Keratinocyte (primary cell): ENCODE results near the gene NLGN2. TPM values are rescaled to one million over a fixed set of nuclear protein-coding genes. Genes with fewer than 3 reads are reported as not detected.

Experiments
- DNase-seq: peaks from one replicate; pipeline ENCODE4 v3.0.0-alpha.2; 2011; ENCODE audit warnings: low read depth, missing footprints, low spot score
- FAIRE-seq: peaks from 2 replicates; lab custom pipeline; 2011; peaks lifted over from hg19 to GRCh38; lab: Jason Lieb, UNC
- H2AFZ ChIP-seq: 2 replicates; pipeline ENCODE4 v1.6.0; 2012; ENCODE audit warnings: low read length, control low read depth, inconsistent platforms; ENCODE audit not compliant: control insufficient read depth
- H3K27ac ChIP-seq: 2 replicates; pipeline ENCODE4 v1.5.1; 2011; ENCODE audit warnings: low read length; ENCODE audit not compliant: control insufficient read depth, insufficient read depth
- H3K27me3 ChIP-seq: 3 replicates; pipeline ENCODE4 v1.6.0; 2011; ENCODE audit warnings: low read length; ENCODE audit not compliant: control insufficient read depth, insufficient read depth; ENCODE audit errors: extremely low read depth
- H3K36me3 ChIP-seq, 2 experiments: 2 replicates in 1 of 2; 3 replicates in 1 of 2; pipeline ENCODE4 v1.5.1; 2011; ENCODE audit warnings: low read length in 2 of 2, mild to moderate bottlenecking in 1 of 2; ENCODE audit not compliant: control insufficient read depth in 2 of 2, insufficient read depth in 2 of 2; ENCODE audit errors: extremely low read depth in 1 of 2
- H3K4me1 ChIP-seq: 3 replicates; pipeline ENCODE4 v1.5.1; 2011; ENCODE audit warnings: low read length; ENCODE audit not compliant: control insufficient read depth, insufficient read depth; ENCODE audit errors: extremely low read depth
- H3K4me2 ChIP-seq: 3 replicates; pipeline ENCODE4 v1.6.0; 2011; ENCODE audit warnings: low read depth, low read length; ENCODE audit not compliant: control insufficient read depth, insufficient read depth; ENCODE audit errors: extremely low read depth
- H3K4me3 ChIP-seq, 3 experiments: fragments of 200-600 bp in 1 of 3; sonication (generic) in 1 of 3; 2 replicates in 2 of 3; 3 replicates in 1 of 3; pipeline ENCODE4 v1.5.1; 2011 to 2016; ENCODE audit warnings: low read length in 3 of 3, mild to moderate bottlenecking in 3 of 3, control low read depth in 2 of 3, inconsistent platforms in 1 of 3, low read depth in 1 of 3, mixed read lengths in 1 of 3, mixed run types in 1 of 3, moderate library complexity in 1 of 3; ENCODE audit not compliant: control insufficient read depth in 2 of 3, insufficient read depth in 2 of 3; ENCODE audit errors: extremely low read depth in 1 of 3
- H3K79me2 ChIP-seq: 2 replicates; pipeline ENCODE4 v1.6.0; 2012; ENCODE audit warnings: low read length; ENCODE audit not compliant: control insufficient read depth, insufficient read depth
- H3K9ac ChIP-seq: 3 replicates; pipeline ENCODE4 v1.6.0; 2011; ENCODE audit warnings: low read length; ENCODE audit not compliant: control insufficient read depth, insufficient read depth; ENCODE audit errors: extremely low read depth
- H3K9me1 ChIP-seq: 3 replicates; pipeline ENCODE4 v1.6.0; 2011; ENCODE audit warnings: low read length; ENCODE audit not compliant: control insufficient read depth, insufficient read depth; ENCODE audit errors: extremely low read depth
- H3K9me3 ChIP-seq: 2 replicates; pipeline ENCODE4 v1.5.1; 2012; ENCODE audit warnings: low read depth, low read length; ENCODE audit not compliant: control insufficient read depth
- H4K20me1 ChIP-seq: 3 replicates; pipeline ENCODE4 v1.6.0; 2011; ENCODE audit warnings: low read length; ENCODE audit not compliant: control insufficient read depth, insufficient read depth; ENCODE audit errors: extremely low read depth
- EZH2 ChIP-seq: IDR thresholded peaks from one replicate; pipeline ENCODE4 v1.6.1; 2012; ENCODE audit warnings: inconsistent platforms, mild to moderate bottlenecking, low read length, moderate library complexity
- dilution Hi-C: fragments of 300-500 bp; cut with MboI; formaldehyde crosslinking; loops from one replicate; pipeline ENCODE4 v1.7.0; 2020; ENCODE audit warnings: low sequenced_read_pairs; ENCODE audit not compliant: extremely low pct_ligation_motif_present
- polyA plus RNA-seq, 5 experiments: library from polyadenylated mRNA; depleted of rRNA in 3 of 5; stranded (reverse) in 3 of 5; stranded (forward) in 1 of 5; unstranded in 1 of 5; fragments of >200 nt; gene quantifications; 1 replicate in 1 of 5; 2 replicates in 3 of 5; 3 replicates in 1 of 5; pipeline versions ENCODE4 v1.2.1 to v1.2.3, GENCODE V29; 2011 to 2012; ENCODE audit warnings: missing spikeins in 2 of 5, low read depth in 1 of 5, low replicate concordance in 1 of 5
- TF ChIP-seq, protein P1 (sequence below), 3 experiments: IDR thresholded peaks in 1 of 3; conservative IDR thresholded peaks in 1 of 3; optimal IDR thresholded peaks in 1 of 3; 2 replicates in 2 of 3; 3 replicates in 1 of 3; pipeline versions ENCODE3 to v1.5.1; 2011; ENCODE audit warnings: low read length in 3 of 3, mild to moderate bottlenecking in 3 of 3, moderate library complexity in 2 of 3, control low read depth in 1 of 3, inconsistent platforms in 1 of 3; ENCODE audit not compliant: insufficient read depth in 2 of 3; ENCODE audit errors: extremely low read depth in 1 of 3

The NLGN2 gene
- polyA plus RNA-seq, 1 donor (not counting 4 experiments of a cell fraction or from before 2014, with no cell fraction given), result 2.5 TPM

DNA sequence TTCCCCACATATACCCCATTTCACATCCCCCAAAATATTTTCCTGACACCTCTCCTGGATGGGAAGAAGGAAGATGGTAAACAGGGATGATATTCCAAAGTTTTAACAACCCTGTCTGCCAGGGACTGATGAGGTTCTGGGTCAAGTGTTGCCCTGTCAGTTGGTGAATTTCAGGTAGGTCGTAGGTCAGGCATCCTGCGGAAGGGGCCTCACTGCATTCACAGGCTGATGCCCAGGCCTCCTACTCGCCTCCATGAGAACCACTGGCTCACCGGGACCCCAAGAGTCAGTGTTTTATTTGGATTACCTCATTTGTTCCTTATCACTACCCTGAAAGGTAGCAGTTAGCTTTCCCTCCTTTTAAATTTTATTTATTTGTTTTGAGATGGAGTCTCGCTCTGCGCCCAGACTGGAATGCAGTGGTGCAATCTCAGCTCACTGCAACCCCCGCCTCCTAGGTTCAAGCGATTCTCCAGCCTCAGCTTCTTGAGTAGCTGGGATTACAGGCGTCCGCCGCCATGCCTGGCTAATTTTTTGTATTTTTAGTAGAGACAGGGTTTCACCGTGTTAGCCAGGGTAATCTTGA, 61.3 kb downstream of the NLGN2 start:
- H3K4me1 ChIP-seq, result peaks cover 7% of the 10 kb centered on the region
- H3K4me3 ChIP-seq, result no peak overlapping the region
- FAIRE-seq, result no peak

More for the DNA sequence above, 61.3 kb downstream of the NLGN2 start:
- no peak for DNase-seq
- Histone ChIP-seq H4K20me1 (no peaks in the 10 kb centered on the region), H3K36me3 (peaks cover 14 to 16% of the 10 kb centered on the region in 2 experiments), H3K79me2 (peaks cover 68% of the 10 kb centered on the region), H2AFZ (no peak overlapping the region), H3K27me3 (no peaks in the 10 kb centered on the region), H3K9me1 (peaks cover 3% of the 10 kb centered on the region), H3K4me2 (no peak overlapping the region), H3K9me3 (no peaks in the 10 kb centered on the region), H3K9ac (no peak overlapping the region), H3K27ac (no peak overlapping the region)
- dilution Hi-C loops, result no loop called here
- TF ChIP-seq, protein P1, sequence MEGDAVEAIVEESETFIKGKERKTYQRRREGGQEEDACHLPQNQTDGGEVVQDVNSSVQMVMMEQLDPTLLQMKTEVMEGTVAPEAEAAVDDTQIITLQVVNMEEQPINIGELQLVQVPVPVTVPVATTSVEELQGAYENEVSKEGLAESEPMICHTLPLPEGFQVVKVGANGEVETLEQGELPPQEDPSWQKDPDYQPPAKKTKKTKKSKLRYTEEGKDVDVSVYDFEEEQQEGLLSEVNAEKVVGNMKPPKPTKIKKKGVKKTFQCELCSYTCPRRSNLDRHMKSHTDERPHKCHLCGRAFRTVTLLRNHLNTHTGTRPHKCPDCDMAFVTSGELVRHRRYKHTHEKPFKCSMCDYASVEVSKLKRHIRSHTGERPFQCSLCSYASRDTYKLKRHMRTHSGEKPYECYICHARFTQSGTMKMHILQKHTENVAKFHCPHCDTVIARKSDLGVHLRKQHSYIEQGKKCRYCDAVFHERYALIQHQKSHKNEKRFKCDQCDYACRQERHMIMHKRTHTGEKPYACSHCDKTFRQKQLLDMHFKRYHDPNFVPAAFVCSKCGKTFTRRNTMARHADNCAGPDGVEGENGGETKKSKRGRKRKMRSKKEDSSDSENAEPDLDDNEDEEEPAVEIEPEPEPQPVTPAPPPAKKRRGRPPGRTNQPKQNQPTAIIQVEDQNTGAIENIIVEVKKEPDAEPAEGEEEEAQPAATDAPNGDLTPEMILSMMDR (optimal IDR thresholded peaks at IDR 0.05 in 1 of 3, IDR thresholded peaks at IDR 0.05 in 1 of 3, conservative IDR thresholded peaks at IDR 0.05 in 1 of 3; ENCODE audit: extremely low read depth in 1 of 3, insufficient read depth in 2 of 3, low read length in 3 of 3), result no peak
- TF ChIP-seq EZH2, result no peak

Other genes starting within 250 kb of the NLGN2 start
- 0.12 to 0.22 TPM (median 0.18 TPM) in 3 replicates for gene ASGR1, start 228.5 kb upstream of the NLGN2 start, polyA plus RNA-seq
- 4.5 to 7.2 TPM (median 5.5 TPM) in 3 replicates for gene DLG4, start 188.0 kb upstream of the NLGN2 start, polyA plus RNA-seq
- gene ACADVL, start 187.9 kb upstream of the NLGN2 start, polyA plus RNA-seq, result 300 to 633 TPM (median 301 TPM) in 3 replicates
- gene DVL2, start 173.3 kb upstream of the NLGN2 start, polyA plus RNA-seq, result 3.7 to 6.3 TPM (median 4.7 TPM) in 3 replicates
- 52.8 to 61.6 TPM (median 55.3 TPM) in 3 replicates for gene PHF23, start 168.4 kb upstream of the NLGN2 start, polyA plus RNA-seq
- 271 to 416 TPM (median 391 TPM) in 3 replicates for gene GABARAP, start 165.4 kb upstream of the NLGN2 start, polyA plus RNA-seq
- gene CTDNEP1, start 156.1 kb upstream of the NLGN2 start, polyA plus RNA-seq, result 60.8 to 143 TPM (median 66.2 TPM) in 3 replicates
- 19.4 to 24.9 TPM (median 21.4 TPM) in 3 replicates for gene ELP5, start 155.6 kb upstream of the NLGN2 start, polyA plus RNA-seq
- gene CLDN7, start 145.4 kb upstream of the NLGN2 start, polyA plus RNA-seq, result 6.3 to 9.0 TPM (median 6.8 TPM) in 3 replicates
- 0.05 TPM in 1 of 3 replicates, not detected in the others for gene SLC2A4, start 126.1 kb upstream of the NLGN2 start, polyA plus RNA-seq
- gene YBX2, start 113.2 kb upstream of the NLGN2 start, polyA plus RNA-seq, result 0.01 to 0.05 TPM (median 0.05 TPM) in 3 replicates
- gene EIF5A, start 100.2 kb upstream of the NLGN2 start, polyA plus RNA-seq, result 769 to 1,493 TPM (median 948 TPM) in 3 replicates
- 20.7 to 54.1 TPM (median 24.7 TPM) in 3 replicates for gene GPS2, start 92.5 kb upstream of the NLGN2 start, polyA plus RNA-seq
- 11.3 to 18.9 TPM (median 13.5 TPM) in 3 replicates for gene NEURL4, start 78.5 kb upstream of the NLGN2 start, polyA plus RNA-seq
- gene ACAP1, start 71.3 kb upstream of the NLGN2 start, polyA plus RNA-seq, result 0.33 to 3.1 TPM (median 1.7 TPM) in 3 replicates
- gene KCTD11, start 55.7 kb upstream of the NLGN2 start, polyA plus RNA-seq, result 17.5 to 33.7 TPM (median 18.5 TPM) in 3 replicates
- gene TMEM95, start 52.7 kb upstream of the NLGN2 start, polyA plus RNA-seq, result not detected in 3 replicates
- gene TNK1, start 26.8 kb upstream of the NLGN2 start, polyA plus RNA-seq, result 10.6 to 15.8 TPM (median 12.1 TPM) in 3 replicates
- gene PLSCR3, start 13.3 kb upstream of the NLGN2 start, polyA plus RNA-seq, result 30.5 to 82.8 TPM (median 36.9 TPM) in 3 replicates
- 68.1 to 131 TPM (median 90.1 TPM) in 3 replicates for gene TMEM256, start 3.7 kb upstream of the NLGN2 start, polyA plus RNA-seq
- gene SPEM1, start 12.5 kb downstream of the NLGN2 start, polyA plus RNA-seq, result not detected in 3 replicates
- gene SPEM2, start 17.8 kb downstream of the NLGN2 start, polyA plus RNA-seq, result not detected in 3 replicates
- gene SPEM3, start 21.0 kb downstream of the NLGN2 start, polyA plus RNA-seq, result not detected in 3 replicates
- 6.8 to 10.0 TPM (median 9.1 TPM) in 3 replicates for gene TMEM102, start 27.6 kb downstream of the NLGN2 start, polyA plus RNA-seq
- 27.4 to 46.9 TPM (median 30.4 TPM) in 3 replicates for gene FGF11, start 31.7 kb downstream of the NLGN2 start, polyA plus RNA-seq
- 13.1 to 51.3 TPM (median 22.0 TPM) in 3 replicates for gene CHRNB1, start 37.2 kb downstream of the NLGN2 start, polyA plus RNA-seq
- gene ZBTB4, start 71.8 kb downstream of the NLGN2 start, polyA plus RNA-seq, result 20.9 to 23.9 TPM (median 21.8 TPM) in 3 replicates
- gene SLC35G6, start 73.6 kb downstream of the NLGN2 start, polyA plus RNA-seq, result not detected in 3 replicates
- gene POLR2A, start 76.5 kb downstream of the NLGN2 start, polyA plus RNA-seq, result 8.3 to 24.3 TPM (median 17.5 TPM) in 3 replicates
- 0.39 to 1.5 TPM (median 1.0 TPM) in 3 replicates for gene TNFSF12, start 141.2 kb downstream of the NLGN2 start, polyA plus RNA-seq
- 2.4 to 5.7 TPM (median 3.9 TPM) in 3 replicates for gene TNFSF13, start 150.9 kb downstream of the NLGN2 start, polyA plus RNA-seq
- gene SENP3, start 154.1 kb downstream of the NLGN2 start, polyA plus RNA-seq, result 98.9 to 110 TPM (median 99.1 TPM) in 3 replicates
- gene CD68, start 171.8 kb downstream of the NLGN2 start, polyA plus RNA-seq, result 12.2 to 26.6 TPM (median 14.0 TPM) in 3 replicates
- gene MPDU1, start 176.0 kb downstream of the NLGN2 start, polyA plus RNA-seq, result 57.8 to 71.5 TPM (median 63.0 TPM) in 3 replicates
- gene SOX15, start 182.2 kb downstream of the NLGN2 start, polyA plus RNA-seq, result 85.7 to 111 TPM (median 86.2 TPM) in 3 replicates
- 30.6 to 44.3 TPM (median 32.2 TPM) in 3 replicates for gene FXR2, start 207.1 kb downstream of the NLGN2 start, polyA plus RNA-seq
- gene SAT2, start 220.0 kb downstream of the NLGN2 start, polyA plus RNA-seq, result 23.5 to 26.9 TPM (median 25.8 TPM) in 3 replicates
- gene SHBG, start 222.3 kb downstream of the NLGN2 start, polyA plus RNA-seq, result 0.14 to 0.44 TPM (median 0.23 TPM) in 3 replicates
- not detected in 3 replicates for gene ATP1B2, start 243.1 kb downstream of the NLGN2 start, polyA plus RNA-seq